H9 (cell line): ENCODE measurements around the gene ARHGAP26. TPM values are rescaled to one million over a fixed set of nuclear protein-coding genes. Genes with fewer than 3 reads are reported as not detected.

Experiments
- DNase-seq: peaks from one replicate; pipeline ENCODE4 v3.0.0-alpha.2; 2017
- H2AFZ ChIP-seq: one replicate; pipeline ENCODE4 v1.6.1; 2013; ENCODE audit warnings: mild to moderate bottlenecking, low read length, control low read depth, moderate library complexity
- H2AK5ac ChIP-seq: 2 replicates; pipeline ENCODE4 v1.6.1; 2013; ENCODE audit warnings: low read length, control low read depth, mixed read lengths; ENCODE audit not compliant: insufficient read length
- H2BK120ac ChIP-seq: one replicate; pipeline ENCODE4 v1.6.1; 2013; ENCODE audit warnings: low read depth, mild to moderate bottlenecking, low read length, control low read depth, inconsistent platforms; ENCODE audit not compliant: poor library complexity, severe bottlenecking
- H2BK12ac ChIP-seq: 2 replicates; pipeline ENCODE4 v1.6.1; 2013; ENCODE audit warnings: low read length, control low read depth, mixed read lengths, low read depth; ENCODE audit not compliant: insufficient read length
- H2BK15ac ChIP-seq: 2 replicates; pipeline ENCODE4 v1.6.1; 2013; ENCODE audit warnings: low read depth, low read length, control low read depth
- H2BK20ac ChIP-seq: one replicate; pipeline ENCODE4 v1.6.1; 2013; ENCODE audit warnings: low read depth, mild to moderate bottlenecking, low read length, control low read depth, inconsistent platforms; ENCODE audit not compliant: poor library complexity, severe bottlenecking
- H2BK5ac ChIP-seq: 2 replicates; pipeline ENCODE4 v1.6.1; 2013; ENCODE audit warnings: low read length, control low read depth, mixed read lengths; ENCODE audit not compliant: insufficient read length
- H3K14ac ChIP-seq: 2 replicates; pipeline ENCODE4 v1.6.1; 2013; ENCODE audit warnings: low read length, control low read depth; ENCODE audit not compliant: insufficient read depth
- H3K18ac ChIP-seq: 2 replicates; pipeline ENCODE4 v1.6.1; 2013; ENCODE audit warnings: low read depth, mild to moderate bottlenecking, mixed read lengths, low read length, control low read depth; ENCODE audit not compliant: insufficient read length
- H3K23ac ChIP-seq: 2 replicates; pipeline ENCODE4 v1.6.1; 2013; ENCODE audit warnings: low read length, control low read depth, mixed read lengths, low read depth; ENCODE audit not compliant: insufficient read length
- H3K23me2 ChIP-seq: 2 replicates; pipeline ENCODE4 v1.6.1; 2013; ENCODE audit warnings: low read depth, mild to moderate bottlenecking, mixed read lengths, low read length, control low read depth; ENCODE audit not compliant: insufficient read length, poor library complexity, severe bottlenecking
- H3K27ac ChIP-seq: 2 replicates; pipeline ENCODE4 v1.5.1; 2013; ENCODE audit warnings: low read length, control low read depth, mixed read lengths, low read depth; ENCODE audit not compliant: insufficient read length
- H3K27me3 ChIP-seq: 2 replicates; pipeline ENCODE4 v1.6.1; 2013; ENCODE audit warnings: low read length, control low read depth, inconsistent platforms; ENCODE audit not compliant: insufficient read depth
- H3K4ac ChIP-seq: 2 replicates; pipeline ENCODE4 v1.6.1; 2013; ENCODE audit warnings: low read depth, mild to moderate bottlenecking, control low read depth, inconsistent platforms, low read length, moderate library complexity
- H3K4me1 ChIP-seq: 2 replicates; pipeline ENCODE4 v1.6.1; 2013; ENCODE audit warnings: low read length, control low read depth, inconsistent platforms; ENCODE audit not compliant: insufficient read depth
- H3K4me2 ChIP-seq: 2 replicates; pipeline ENCODE4 v1.6.1; 2013; ENCODE audit warnings: low read length, control low read depth, mixed read lengths; ENCODE audit not compliant: insufficient read length, insufficient read depth
- H3K56ac ChIP-seq: 2 replicates; pipeline ENCODE4 v1.6.1; 2013; ENCODE audit warnings: low read depth, mild to moderate bottlenecking, mixed read lengths, low read length, control low read depth; ENCODE audit not compliant: insufficient read length
- H3K79me1 ChIP-seq: 2 replicates; pipeline ENCODE4 v1.6.1; 2013; ENCODE audit warnings: low read depth, mild to moderate bottlenecking, moderate library complexity, low read length, control low read depth, inconsistent platforms; ENCODE audit not compliant: insufficient read depth, poor library complexity, severe bottlenecking
- H3K79me2 ChIP-seq: 2 replicates; pipeline ENCODE4 v1.6.1; 2013; ENCODE audit warnings: low read length, control low read depth, inconsistent platforms; ENCODE audit not compliant: insufficient read depth
- H3K9ac ChIP-seq: 2 replicates; pipeline ENCODE4 v1.6.1; 2013; ENCODE audit warnings: low read length, control low read depth, mixed read lengths; ENCODE audit not compliant: insufficient read length; ENCODE audit errors: extremely low read depth
- H3K9me3 ChIP-seq: one replicate; pipeline ENCODE4 v1.6.1; 2013; ENCODE audit warnings: low read depth, low read length, inconsistent platforms; ENCODE audit not compliant: control insufficient read depth
- H3T11ph ChIP-seq: one replicate; pipeline ENCODE4 v1.6.1; 2013; ENCODE audit warnings: mild to moderate bottlenecking, low read length, control low read depth, inconsistent platforms
- H4K20me1 ChIP-seq: one replicate; pipeline ENCODE4 v1.6.1; 2013; ENCODE audit not compliant: control insufficient read depth, insufficient read length, insufficient read depth
- H4K5ac ChIP-seq: 2 replicates; pipeline ENCODE4 v1.6.1; 2013; ENCODE audit warnings: low read depth, mild to moderate bottlenecking, mixed read lengths, low read length, control low read depth; ENCODE audit not compliant: insufficient read length
- H4K8ac ChIP-seq: replicated peaks from 2 replicates; pipeline ENCODE4 v1.6.1; 2013; ENCODE audit warnings: low read length, control low read depth, mixed read lengths, low read depth; ENCODE audit not compliant: insufficient read length
- H4K91ac ChIP-seq: 2 replicates; pipeline ENCODE4 v1.6.1; 2013; ENCODE audit warnings: low read depth, mild to moderate bottlenecking, moderate library complexity, mixed read lengths, low read length, control low read depth; ENCODE audit not compliant: insufficient read length
- H3K27ac Mint-ChIP-seq, 3 experiments: 2 replicates in 2 of 3; 3 replicates in 1 of 3; pipeline ENCODE4 v1.8.0; 2020 to 2021; ENCODE audit warnings: mixed read lengths in 3 of 3, mild to moderate bottlenecking in 1 of 3, moderate library complexity in 1 of 3
- H3K27me3 Mint-ChIP-seq: 2 replicates; pipeline ENCODE4 v1.8.0; 2021; ENCODE audit warnings: low read depth, mild to moderate bottlenecking, moderate library complexity, mixed read lengths
- H3K36me3 Mint-ChIP-seq, 3 experiments: 2 replicates in 2 of 3; 3 replicates in 1 of 3; pipeline ENCODE4 v1.8.0; 2020 to 2021; ENCODE audit warnings: low read depth in 3 of 3, mixed read lengths in 3 of 3; ENCODE audit not compliant: insufficient read depth in 1 of 3
- H3K4me1 Mint-ChIP-seq, 2 experiments: 2 replicates each; pipeline ENCODE4 v1.8.0; 2020; ENCODE audit warnings: mixed read lengths in 2 of 2
- H3K4me3 Mint-ChIP-seq, 2 experiments: 2 replicates in 1 of 2; 3 replicates in 1 of 2; pipeline ENCODE4 v1.8.0; 2020 to 2021; ENCODE audit warnings: mild to moderate bottlenecking in 2 of 2, mixed read lengths in 2 of 2, moderate library complexity in 1 of 2
- H3K9me3 Mint-ChIP-seq, 2 experiments: 2 replicates in 1 of 2; 3 replicates in 1 of 2; pipeline ENCODE4 v1.8.0; 2020; ENCODE audit warnings: mild to moderate bottlenecking in 2 of 2, mixed read lengths in 2 of 2, moderate library complexity in 1 of 2
- WGBS: extraction: QIAGEN DNeasy Blood & Tissue Kit; methylation state at CpG from one replicate; pipeline ENCODE4 v1.1.7; 2013; ENCODE audit warnings: missing lambda C conversion rate, low lambda C conversion rate, mixed read lengths; ENCODE audit not compliant: insufficient read length; ENCODE audit errors: extremely low coverage; 5-methylcytosine and 5-hydroxymethylcytosine counted together
- total RNA-seq: library from RNA; stranded (reverse); gene quantifications from 2 replicates; pipeline ENCODE4 v1.2.1, GENCODE V29; 2021
- TF ChIP-seq, protein P1 (sequence below): fragments of 200-600 bp; sonication (generic); conservative IDR thresholded peaks from 3 replicates; pipeline ENCODE4 v1.8.0; 2021; ENCODE audit warnings: antibody characterized with exemption, mild to moderate bottlenecking

Gene ARHGAP26
- total RNA-seq, 1 experiment from 2014 or later = 13.8 TPM

DNA sequence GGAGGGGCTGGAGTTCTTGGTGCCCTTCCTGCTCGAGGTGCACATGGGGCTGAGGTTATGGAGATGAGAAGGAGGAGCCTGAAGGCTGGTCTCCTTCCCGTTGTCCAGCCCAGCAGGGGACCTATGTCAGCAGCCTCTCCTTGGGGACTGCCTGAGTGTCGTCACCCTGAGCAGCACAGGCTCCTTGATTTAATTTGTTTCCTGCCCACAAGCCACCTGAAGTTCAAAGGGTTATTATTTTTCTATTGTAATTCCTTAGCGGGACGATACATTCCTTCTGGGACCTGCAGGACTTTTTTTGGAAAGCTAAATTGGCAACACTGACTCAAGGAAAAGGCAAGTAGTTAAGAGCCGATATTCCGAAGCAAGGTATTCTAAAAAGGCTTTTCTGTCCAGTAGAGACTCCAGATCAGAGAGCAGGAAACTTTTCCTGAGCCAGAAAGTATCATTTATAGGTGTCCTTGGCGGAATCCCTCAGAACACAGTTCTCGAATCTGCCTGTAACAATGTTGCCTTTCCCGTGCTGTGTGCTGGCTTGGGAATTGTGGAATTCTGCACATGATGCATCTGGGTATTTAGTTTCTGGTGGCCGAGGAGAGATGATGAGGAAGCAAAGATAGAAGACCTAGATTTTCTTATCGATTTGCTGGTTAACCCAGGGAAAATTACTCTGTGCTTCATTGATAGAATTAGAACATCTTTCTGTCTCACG, 55.4 kb downstream of the ARHGAP26 start:
- H4K5ac ChIP-seq = no peak overlapping the region
- H4K20me1 ChIP-seq = no peaks in the 10 kb centered on the region
- Mint-ChIP-seq H3K9me3 (no peaks in the 10 kb centered on the region), H3K27me3 (no peaks in the 10 kb centered on the region), H3K27ac (no peak overlapping the region), H3K4me1 (peaks cover 34 to 38% of the 10 kb centered on the region in 2 experiments), H3K4me3 (no peak overlapping the region), H3K36me3 (no peaks in the 10 kb centered on the region)
- no peak overlapping the region for H3K14ac ChIP-seq
- H2BK5ac ChIP-seq = no peak overlapping the region
- H2BK12ac ChIP-seq = no peak overlapping the region
- H3K4me1 ChIP-seq = peaks cover 9% of the 10 kb centered on the region; the same call in 1 of the 2 replicates
- no peak overlapping the region for H3K56ac ChIP-seq
- H4K91ac ChIP-seq = no peak overlapping the region
- H3K9me3 ChIP-seq = no peaks in the 10 kb centered on the region
- H3K27me3 ChIP-seq = no peaks in the 10 kb centered on the region
- H3K18ac ChIP-seq = no peak overlapping the region
- H2BK15ac ChIP-seq = no peak overlapping the region
- no peak overlapping the region for H3T11ph ChIP-seq
- H2AK5ac ChIP-seq = no peak overlapping the region
- WGBS = no CpG with 5 or more reads among the region's 13 CpGs
- H3K79me1 ChIP-seq = no peaks in the 10 kb centered on the region
- no peak overlapping the region for H3K9ac ChIP-seq
- no peak overlapping the region for H3K23ac ChIP-seq
- H3K23me2 ChIP-seq = no peaks in the 10 kb centered on the region
- no peak overlapping the region for H2BK120ac ChIP-seq
- no peak overlapping the region for H3K27ac ChIP-seq
- no peak overlapping the region for H2AFZ ChIP-seq
- no peak for DNase-seq
- H4K8ac ChIP-seq = no peak overlapping the region
- no peak overlapping the region for H3K4ac ChIP-seq
- H3K79me2 ChIP-seq = no peaks in the 10 kb centered on the region
- H3K4me2 ChIP-seq = no peak overlapping the region
- no peak overlapping the region for H2BK20ac ChIP-seq
- TF ChIP-seq, protein P1, sequence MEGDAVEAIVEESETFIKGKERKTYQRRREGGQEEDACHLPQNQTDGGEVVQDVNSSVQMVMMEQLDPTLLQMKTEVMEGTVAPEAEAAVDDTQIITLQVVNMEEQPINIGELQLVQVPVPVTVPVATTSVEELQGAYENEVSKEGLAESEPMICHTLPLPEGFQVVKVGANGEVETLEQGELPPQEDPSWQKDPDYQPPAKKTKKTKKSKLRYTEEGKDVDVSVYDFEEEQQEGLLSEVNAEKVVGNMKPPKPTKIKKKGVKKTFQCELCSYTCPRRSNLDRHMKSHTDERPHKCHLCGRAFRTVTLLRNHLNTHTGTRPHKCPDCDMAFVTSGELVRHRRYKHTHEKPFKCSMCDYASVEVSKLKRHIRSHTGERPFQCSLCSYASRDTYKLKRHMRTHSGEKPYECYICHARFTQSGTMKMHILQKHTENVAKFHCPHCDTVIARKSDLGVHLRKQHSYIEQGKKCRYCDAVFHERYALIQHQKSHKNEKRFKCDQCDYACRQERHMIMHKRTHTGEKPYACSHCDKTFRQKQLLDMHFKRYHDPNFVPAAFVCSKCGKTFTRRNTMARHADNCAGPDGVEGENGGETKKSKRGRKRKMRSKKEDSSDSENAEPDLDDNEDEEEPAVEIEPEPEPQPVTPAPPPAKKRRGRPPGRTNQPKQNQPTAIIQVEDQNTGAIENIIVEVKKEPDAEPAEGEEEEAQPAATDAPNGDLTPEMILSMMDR = no peak
